ENCODE data around the gene ZDHHC8.

ZDHHC8 gene

DNA sequence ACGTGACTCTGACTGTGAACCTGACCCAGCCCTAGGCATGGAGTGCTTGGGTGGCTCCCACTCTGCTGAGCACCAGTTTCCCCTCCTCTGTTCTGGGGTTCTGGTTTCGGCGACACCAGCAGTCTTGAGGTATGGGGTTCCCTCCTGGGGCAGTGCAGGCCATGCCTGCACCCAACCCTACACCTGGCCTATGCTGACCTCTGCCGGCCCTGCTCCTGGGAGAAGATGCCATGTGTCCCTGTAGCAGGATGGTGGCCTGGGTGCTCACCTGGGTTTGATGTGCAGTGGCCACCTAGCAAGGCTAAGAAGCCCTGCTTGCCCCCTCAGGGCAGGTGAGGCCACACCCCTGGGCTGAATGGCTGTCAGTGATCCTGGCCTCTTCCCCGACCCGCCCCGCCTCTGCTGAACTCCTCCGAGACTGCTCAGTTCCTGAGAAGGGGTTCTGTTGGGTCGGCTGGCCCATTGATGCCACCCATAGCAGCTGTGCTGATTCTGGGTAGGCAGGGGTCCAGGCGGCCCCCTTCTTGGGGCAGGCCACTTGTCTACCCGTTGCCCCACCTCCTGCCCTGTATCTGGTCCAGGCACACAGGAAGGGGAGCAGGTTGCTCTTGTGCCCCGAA is 2.4 kb downstream of the ZDHHC8 start:
- TF ChIP-seq, protein P1, sequence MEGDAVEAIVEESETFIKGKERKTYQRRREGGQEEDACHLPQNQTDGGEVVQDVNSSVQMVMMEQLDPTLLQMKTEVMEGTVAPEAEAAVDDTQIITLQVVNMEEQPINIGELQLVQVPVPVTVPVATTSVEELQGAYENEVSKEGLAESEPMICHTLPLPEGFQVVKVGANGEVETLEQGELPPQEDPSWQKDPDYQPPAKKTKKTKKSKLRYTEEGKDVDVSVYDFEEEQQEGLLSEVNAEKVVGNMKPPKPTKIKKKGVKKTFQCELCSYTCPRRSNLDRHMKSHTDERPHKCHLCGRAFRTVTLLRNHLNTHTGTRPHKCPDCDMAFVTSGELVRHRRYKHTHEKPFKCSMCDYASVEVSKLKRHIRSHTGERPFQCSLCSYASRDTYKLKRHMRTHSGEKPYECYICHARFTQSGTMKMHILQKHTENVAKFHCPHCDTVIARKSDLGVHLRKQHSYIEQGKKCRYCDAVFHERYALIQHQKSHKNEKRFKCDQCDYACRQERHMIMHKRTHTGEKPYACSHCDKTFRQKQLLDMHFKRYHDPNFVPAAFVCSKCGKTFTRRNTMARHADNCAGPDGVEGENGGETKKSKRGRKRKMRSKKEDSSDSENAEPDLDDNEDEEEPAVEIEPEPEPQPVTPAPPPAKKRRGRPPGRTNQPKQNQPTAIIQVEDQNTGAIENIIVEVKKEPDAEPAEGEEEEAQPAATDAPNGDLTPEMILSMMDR (IDR thresholded peaks at IDR 0.05) = no peak
- no peak for DNase-seq (ENCODE audit: low spot score)
- no peak overlapping the region for H3K27ac ChIP-seq
- no peak overlapping the region for H3K4me3 ChIP-seq

DNA sequence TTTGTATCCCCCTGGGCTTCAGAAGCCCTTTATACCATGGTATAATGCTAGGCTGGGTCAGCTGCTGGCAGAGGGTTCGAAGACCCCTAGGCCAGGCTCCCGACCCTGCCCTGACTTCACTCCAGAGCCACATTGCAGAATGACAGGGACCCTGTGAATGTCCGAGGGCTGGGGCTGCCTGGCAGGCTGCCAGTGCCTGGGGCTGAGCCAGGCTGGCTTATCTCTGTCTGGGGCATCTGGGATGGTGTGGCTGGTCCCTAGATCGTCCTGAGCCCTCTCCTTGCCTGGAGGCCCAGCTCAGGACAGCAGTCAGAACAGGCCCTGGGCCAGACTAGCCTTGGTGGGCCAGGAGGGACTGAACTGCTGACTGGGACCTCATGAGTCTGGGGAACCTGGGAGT is 3.7 kb downstream of the ZDHHC8 start:
- Histone ChIP-seq H3K4me3 (no peak overlapping the region), H3K27ac (no peak overlapping the region)
- TF ChIP-seq, protein P1 (IDR thresholded peaks at IDR 0.05) = no peak
- no peak for DNase-seq (ENCODE audit: low spot score)

DNA sequence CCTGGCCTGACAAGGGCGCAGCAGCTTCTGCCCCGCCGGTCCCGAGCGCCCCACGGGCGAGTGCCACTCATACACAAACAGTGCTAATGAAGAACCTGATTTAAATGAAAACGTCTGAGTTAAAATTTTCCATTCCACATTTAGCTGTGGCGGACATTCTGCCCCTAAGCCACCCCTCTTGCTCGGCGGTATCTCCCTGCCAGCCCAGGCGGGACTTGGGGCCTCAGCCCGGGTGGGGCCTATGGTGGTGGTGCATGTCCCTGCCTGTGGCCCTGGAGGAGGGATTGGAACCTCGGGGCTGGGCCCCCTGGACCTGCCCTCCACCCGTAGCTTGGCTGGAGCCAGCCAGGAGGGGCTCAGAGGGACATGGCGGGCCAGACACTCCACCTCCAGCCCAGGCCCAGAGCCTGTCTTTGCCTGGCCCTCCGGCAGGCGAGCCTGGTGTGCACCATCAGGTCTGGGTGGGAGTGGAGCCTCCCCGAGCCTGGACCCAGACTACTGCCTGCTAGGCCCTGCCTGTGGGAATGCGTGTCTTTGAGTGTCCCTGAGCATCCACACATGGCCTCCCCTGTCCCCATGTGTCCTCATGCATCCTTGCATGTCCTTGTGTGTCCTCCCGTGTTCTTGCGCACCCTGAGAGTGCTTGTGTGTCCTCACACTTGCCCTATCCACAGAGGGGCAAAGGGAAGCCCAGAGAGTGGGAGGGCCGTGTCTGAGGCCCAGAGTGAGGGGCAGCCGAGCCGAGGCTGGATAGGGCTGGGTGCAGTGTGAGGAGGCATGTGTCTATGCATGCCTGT is 4.4 kb downstream of the ZDHHC8 start:
- TF ChIP-seq, protein P1 (IDR thresholded peaks at IDR 0.05) = no peak
- no peak for DNase-seq (ENCODE audit: low spot score)
- Histone ChIP-seq H3K27ac (no peak overlapping the region), H3K4me3 (no peak overlapping the region)

DNA sequence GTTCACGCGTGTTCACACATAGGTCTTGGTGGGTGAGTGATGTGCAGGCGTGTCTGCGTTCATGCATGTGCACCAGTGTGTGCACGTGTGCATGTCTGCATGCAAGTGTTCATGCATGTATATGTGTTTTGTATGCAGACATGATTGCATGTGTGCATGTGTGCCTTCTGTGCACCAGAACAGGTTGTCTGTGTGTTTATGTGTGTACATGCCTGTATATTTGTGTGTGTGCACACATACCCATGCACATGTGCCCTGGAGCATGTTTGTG is 4.9 kb downstream of the ZDHHC8 start:
- H3K27ac ChIP-seq = no peak overlapping the region
- DNase-seq (ENCODE audit: low spot score) = no peak
- H3K4me3 ChIP-seq = no peak overlapping the region
- TF ChIP-seq, protein P1 (IDR thresholded peaks at IDR 0.05) = no peak

DNA sequence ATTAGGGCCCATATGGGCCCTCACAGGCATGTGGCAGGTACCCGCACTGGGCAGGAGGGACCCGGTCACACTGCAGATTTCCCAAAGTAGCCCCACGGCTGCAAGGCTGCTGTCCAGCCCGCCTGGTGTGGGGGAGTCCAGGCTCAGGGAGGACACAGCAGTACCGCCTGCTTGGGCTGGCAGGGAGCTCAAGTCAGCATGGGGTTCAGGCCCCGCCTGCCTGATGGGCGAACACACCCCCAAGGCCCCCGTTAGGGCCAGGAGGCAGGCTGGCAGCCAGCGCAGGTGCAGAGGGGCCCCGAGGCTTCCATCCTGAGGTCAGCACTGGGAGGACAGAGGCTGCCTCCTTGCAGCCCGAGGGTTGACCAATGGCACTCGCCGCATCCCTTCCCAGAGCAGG is 5.5 kb downstream of the ZDHHC8 start:
- no peak for DNase-seq (ENCODE audit: low spot score)
- Histone ChIP-seq H3K4me3 (no peak overlapping the region), H3K27ac (no peak overlapping the region)
- TF ChIP-seq, protein P1 (IDR thresholded peaks at IDR 0.05) = no peak

DNA sequence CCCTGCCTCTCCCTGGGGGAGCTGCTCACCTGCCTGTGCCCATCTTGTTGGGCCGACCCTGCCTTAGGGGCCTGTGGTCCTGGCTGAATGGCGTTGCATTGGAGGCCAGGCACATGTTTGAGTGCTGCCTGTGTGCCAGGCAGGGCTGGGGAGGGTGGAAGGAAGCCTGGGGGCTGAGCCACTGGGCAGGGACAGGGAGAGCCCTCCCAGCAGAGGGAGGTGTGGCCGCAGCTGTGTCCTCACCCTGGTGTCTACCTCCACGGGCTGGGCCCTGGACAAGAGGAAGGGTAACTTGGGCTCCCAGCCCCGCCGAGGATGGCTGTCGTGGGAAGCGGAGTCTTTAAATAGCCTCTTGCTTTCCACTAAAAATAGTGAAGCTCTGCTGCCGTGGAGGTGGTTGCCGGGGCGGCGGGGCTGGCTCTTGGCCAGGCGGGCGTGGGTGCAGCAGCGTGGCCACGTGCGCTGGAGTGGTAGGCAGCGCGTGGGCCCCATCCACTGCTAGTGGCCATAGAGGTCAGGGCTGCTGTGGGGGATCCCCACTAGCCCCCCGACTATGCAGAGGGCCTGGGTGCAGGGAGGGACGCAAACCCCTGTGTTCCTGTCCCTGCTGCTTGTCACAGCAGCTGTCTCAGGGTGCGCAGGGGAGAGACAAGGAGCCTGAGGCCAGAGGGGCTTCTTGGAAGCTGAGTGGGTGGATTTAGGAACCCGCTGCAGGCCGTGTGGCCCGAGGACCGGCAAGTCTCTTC is 6.2 kb downstream of the ZDHHC8 start:
- Histone ChIP-seq H3K27ac (peak overlapping the region in 1 of 2 donors; percentile 49), H3K4me3 (peak overlapping the region; percentile 26)
- TF ChIP-seq, protein P1 (IDR thresholded peaks at IDR 0.05) = no peak
- no peak for DNase-seq (ENCODE audit: low spot score)

Data from coronary artery (tissue), 2 donors.